GM12891 (cell line): ENCODE data around the gene ALKBH5.
A peak's percentile ranks its signal among the peaks of the same experiment; 100 is the strongest.

Experiments
- PAX5 ChIP-seq: IDR thresholded peaks from 2 replicates; pipeline ENCODE4 v1.6.1; 2011; ENCODE audit warnings: low read length, moderate library complexity, mild to moderate bottlenecking; ENCODE audit not compliant: insufficient read depth, severe bottlenecking
- POLR2A ChIP-seq: IDR thresholded peaks from 2 replicates; pipeline ENCODE4 v1.6.1; 2011; ENCODE audit warnings: low read depth, low read length, control low read depth
- POLR2AphosphoS5 ChIP-seq: IDR thresholded peaks from 2 replicates; pipeline ENCODE4 v1.6.1; 2011; ENCODE audit warnings: low read depth, low read length, control low read depth

- TF ChIP-seq POLR2A = peak; percentile 74
- no peak for TF ChIP-seq PAX5
- TF ChIP-seq POLR2AphosphoS5 = peak; percentile 57; the same call in 1 of the 2 replicates
Observed at GRCh38 chr17:18182978-18183333, 672 bp upstream of the ALKBH5 start.
